ENCODE results near the gene ATXN3.

Gene ATXN3

GRCh38 chr14:92033433-92033832 lies 72.9 kb downstream of the ATXN3 start:
- TF ChIP-seq, protein P1, sequence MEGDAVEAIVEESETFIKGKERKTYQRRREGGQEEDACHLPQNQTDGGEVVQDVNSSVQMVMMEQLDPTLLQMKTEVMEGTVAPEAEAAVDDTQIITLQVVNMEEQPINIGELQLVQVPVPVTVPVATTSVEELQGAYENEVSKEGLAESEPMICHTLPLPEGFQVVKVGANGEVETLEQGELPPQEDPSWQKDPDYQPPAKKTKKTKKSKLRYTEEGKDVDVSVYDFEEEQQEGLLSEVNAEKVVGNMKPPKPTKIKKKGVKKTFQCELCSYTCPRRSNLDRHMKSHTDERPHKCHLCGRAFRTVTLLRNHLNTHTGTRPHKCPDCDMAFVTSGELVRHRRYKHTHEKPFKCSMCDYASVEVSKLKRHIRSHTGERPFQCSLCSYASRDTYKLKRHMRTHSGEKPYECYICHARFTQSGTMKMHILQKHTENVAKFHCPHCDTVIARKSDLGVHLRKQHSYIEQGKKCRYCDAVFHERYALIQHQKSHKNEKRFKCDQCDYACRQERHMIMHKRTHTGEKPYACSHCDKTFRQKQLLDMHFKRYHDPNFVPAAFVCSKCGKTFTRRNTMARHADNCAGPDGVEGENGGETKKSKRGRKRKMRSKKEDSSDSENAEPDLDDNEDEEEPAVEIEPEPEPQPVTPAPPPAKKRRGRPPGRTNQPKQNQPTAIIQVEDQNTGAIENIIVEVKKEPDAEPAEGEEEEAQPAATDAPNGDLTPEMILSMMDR (conservative IDR thresholded peaks at IDR 0.05; ENCODE audit: low read depth, low read length) = no peak
- no peak for DNase-seq (ENCODE audit: low read depth)
- H3K4me3 ChIP-seq (ENCODE audit: low read length) = no peak overlapping the region

DNA sequence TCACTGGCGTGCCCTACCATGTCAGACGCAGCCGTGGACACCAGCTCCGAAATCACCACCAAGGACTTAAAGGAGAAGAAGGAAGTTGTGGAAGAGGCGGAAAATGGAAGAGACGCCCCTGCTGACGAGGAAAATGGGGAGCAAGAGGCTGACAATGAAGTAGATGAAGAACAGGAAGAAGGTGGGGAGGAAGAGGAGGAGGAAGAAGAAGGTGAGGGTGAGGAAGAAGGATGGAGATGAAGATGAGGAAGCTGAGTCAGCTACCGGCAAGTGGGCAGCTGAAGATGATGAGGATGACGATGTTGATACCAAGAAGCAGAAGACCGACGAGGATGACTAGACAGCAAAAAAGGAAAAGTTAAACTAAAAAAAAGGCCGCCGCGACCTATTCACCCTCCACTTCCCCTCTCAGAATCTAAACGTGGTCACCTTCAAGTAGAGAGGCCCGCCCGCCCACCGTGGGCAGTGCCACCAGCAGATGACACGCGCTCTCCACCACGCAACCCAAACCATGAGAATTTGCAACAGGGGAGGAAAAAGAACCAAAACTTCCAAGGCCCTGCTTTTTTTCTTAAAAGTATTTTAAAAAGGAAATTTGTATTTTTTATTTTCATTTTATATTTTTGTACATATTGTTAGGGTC lies 79.7 kb downstream of the ATXN3 start:
- no peak for DNase-seq (ENCODE audit: low read depth)
- TF ChIP-seq, protein P1 (conservative IDR thresholded peaks at IDR 0.05; ENCODE audit: low read depth, low read length) = no peak
- H3K4me3 ChIP-seq (ENCODE audit: low read length) = peak overlapping the region; percentile 6

DNA sequence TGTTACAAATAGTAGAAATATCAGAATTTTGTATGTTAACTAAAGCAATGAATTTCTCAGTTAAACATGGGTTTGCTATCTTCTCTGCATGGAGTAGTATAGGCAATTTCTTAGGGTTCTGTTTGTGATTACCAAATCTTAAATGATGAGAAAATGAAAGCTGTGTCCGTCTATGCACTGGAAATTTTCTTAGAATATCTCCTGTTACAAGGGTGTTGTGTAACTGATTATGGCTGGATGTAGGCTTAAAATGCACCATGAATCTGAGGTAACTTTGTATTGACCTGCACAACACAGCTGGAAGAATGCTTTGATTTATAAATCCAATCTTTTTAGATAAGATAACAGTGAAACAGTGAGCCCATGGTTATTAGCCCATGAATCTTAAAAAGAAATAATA lies 84.3 kb downstream of the ATXN3 start:
- no peak overlapping the region for H3K4me3 ChIP-seq (ENCODE audit: low read length)
- DNase-seq (ENCODE audit: low read depth) = no peak
- TF ChIP-seq, protein P1 (conservative IDR thresholded peaks at IDR 0.05; ENCODE audit: low read depth, low read length) = no peak

DNA sequence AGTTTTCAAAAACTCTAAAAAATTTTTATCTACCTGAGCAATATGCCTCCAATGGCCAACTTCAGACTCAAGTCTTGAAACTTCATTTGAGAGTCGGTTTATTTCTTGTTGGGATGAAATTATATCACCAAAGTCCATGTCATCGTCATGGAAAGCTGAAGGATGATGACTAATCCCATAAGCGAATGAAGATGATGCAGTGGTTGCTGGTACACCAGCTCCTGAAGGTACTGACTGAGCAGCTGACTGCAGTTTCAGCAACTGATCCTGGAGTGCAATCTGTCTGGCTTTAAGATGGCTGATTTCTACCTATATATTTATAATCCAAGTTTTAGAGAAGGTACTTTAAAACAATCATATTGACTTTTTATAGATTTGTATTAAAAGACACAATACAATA lies 84.9 kb downstream of the ATXN3 start:
- no peak overlapping the region for H3K4me3 ChIP-seq (ENCODE audit: low read length)
- TF ChIP-seq, protein P1 (conservative IDR thresholded peaks at IDR 0.05; ENCODE audit: low read depth, low read length) = no peak
- no peak for DNase-seq (ENCODE audit: low read depth)

- no peak for DNase-seq (ENCODE audit: low read depth)
- TF ChIP-seq, protein P1 (conservative IDR thresholded peaks at IDR 0.05; ENCODE audit: low read depth, low read length) = no peak
Observed at GRCh38 chr14:92014040-92014439, 92.3 kb downstream of the ATXN3 start.

DNA sequence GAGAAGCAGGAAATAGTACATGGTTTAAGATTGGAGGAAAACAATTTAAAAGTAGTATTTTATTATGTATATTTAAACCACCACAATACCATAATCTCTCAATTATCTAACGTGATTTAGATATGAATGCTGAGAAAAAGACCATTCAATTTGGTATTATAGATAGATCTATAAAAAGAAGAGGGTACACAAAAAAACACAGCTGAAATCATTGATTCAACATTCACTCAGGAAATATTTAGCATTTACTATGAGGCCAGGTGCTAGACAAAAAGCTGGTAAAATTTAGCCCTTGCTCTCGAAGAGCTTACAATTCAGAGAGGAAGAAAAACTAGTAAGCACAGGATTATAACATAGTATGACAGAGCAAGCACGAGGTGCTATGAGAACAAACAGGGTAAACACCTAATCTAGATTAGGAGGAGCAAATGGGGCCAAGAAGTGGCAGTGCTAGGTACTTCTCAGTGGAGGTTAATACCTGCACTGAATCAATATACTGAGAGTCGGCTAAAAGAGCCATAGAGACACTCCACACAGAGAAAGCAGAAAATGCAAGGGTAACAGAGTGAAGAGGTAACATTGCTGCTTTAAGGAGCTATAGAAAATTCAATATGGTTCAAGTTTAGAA lies 94.1 kb downstream of the ATXN3 start:
- H3K4me3 ChIP-seq (ENCODE audit: low read length) = no peak overlapping the region
- TF ChIP-seq, protein P1 (conservative IDR thresholded peaks at IDR 0.05; ENCODE audit: low read depth, low read length) = no peak
- DNase-seq (ENCODE audit: low read depth) = peak; percentile 12

More at GRCh38 chr14:92014040-92014439, 92.3 kb downstream of the ATXN3 start:
- no peak overlapping the region for H3K4me3 ChIP-seq (ENCODE audit: low read length)

GRCh38 chr14:92010644-92011043 lies 95.7 kb downstream of the ATXN3 start:
- TF ChIP-seq, protein P1 (conservative IDR thresholded peaks at IDR 0.05; ENCODE audit: low read depth, low read length) = no peak
- H3K4me3 ChIP-seq (ENCODE audit: low read length) = no peak overlapping the region
- no peak for DNase-seq (ENCODE audit: low read depth)

Data from retinal pigment epithelial cell (primary cell).